ENCODE data around the gene CTR9. TPM values are rescaled to one million over a fixed set of nuclear protein-coding genes. Genes with fewer than 3 reads are reported as not detected.
A peak's percentile ranks its signal among the peaks of the same experiment; 100 is the strongest.

Gene CTR9
- total and polyA plus RNA-seq, 2 of the 8 experiments (the other 6 are each of a cell fraction or from before 2014, with no cell fraction given), result 6.1 to 37.7 TPM

DNA sequence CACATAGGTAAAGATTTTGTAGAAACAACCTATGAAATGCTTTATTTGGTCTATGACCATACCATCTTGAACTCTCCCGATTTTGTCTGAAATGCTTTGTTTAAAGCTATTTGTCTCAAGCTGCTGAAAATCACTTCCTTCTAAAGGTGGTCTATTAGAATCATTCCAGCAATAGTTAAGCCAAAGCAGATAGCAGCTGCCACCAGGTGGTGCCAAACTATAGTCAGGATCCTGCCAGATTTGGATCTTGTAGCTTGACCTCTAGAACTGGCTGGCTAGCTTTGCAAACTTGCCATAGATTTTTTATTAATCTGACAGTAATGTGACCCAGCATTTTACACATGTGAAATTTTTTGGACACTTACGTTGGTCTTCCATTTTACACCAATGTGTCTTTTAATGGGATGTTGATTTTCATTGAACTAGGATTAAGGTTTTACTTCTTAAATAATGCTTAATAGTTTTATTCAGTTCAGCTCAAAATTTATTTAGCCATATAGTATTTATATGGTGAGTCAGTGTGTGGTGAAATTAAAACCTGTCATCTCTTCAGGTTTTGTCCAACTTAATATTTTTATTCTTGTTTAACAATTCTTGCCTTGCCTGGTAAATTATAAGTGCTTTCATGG is 19.7 kb downstream of the CTR9 start:
- Histone ChIP-seq H3K36me3 (ENCODE audit: control insufficient read depth in 2 of 4, insufficient read depth in 4 of 4, low read length in 3 of 4) (peaks cover 6 to 63% (median 30%) of the 10 kb centered on the region in 4 experiments), H3K79me2 (ENCODE audit: control insufficient read depth in 1 of 2, insufficient read depth in 2 of 2, low read length in 2 of 2) (no peaks in the 10 kb centered on the region), H4K8ac (ENCODE audit: extremely low read depth, insufficient read depth, low read length) (no peak overlapping the region), H3K18ac (ENCODE audit: extremely low read depth, low read length) (no peak overlapping the region), H3K56ac (replicated peaks; ENCODE audit: insufficient read length, low read depth, low read length) (no peak overlapping the region), H3K4me3 (ENCODE audit: extremely low read depth in 1 of 4, insufficient read depth in 2 of 4, low read depth in 3 of 4, low read length in 4 of 4) (no peak overlapping the region), H3K4me1 (replicated peaks in 1 of 4; ENCODE audit: control insufficient read depth in 3 of 4, insufficient read depth in 4 of 4, low read length in 3 of 4) (peaks cover 0 to 6% (median 0%) of the 10 kb centered on the region in 4 experiments; a peak in 1 of 7 replicates), H2BK20ac (ENCODE audit: low read length) (no peak overlapping the region), H2AFZ (ENCODE audit: low read length) (no peak overlapping the region), H3K4ac (replicated peaks; ENCODE audit: insufficient read length, low read depth, low read length) (no peak overlapping the region), H3K27me3 (replicated peaks in 1 of 4; ENCODE audit: control insufficient read depth in 3 of 4, extremely low read depth in 1 of 4, insufficient read depth in 3 of 4, low read length in 3 of 4) (no peaks in the 10 kb centered on the region), H2BK120ac (replicated peaks; ENCODE audit: low read depth, low read length) (no peak overlapping the region), H3K9me3 (ENCODE audit: insufficient read depth in 2 of 2, low read depth in 1 of 2, low read length in 1 of 2) (no peaks in the 10 kb centered on the region), H3K4me2 (ENCODE audit: insufficient read depth in 1 of 2, low read depth in 2 of 2, low read length in 2 of 2) (no peak overlapping the region), H2BK15ac (ENCODE audit: low read length) (no peak overlapping the region), H3K79me1 (ENCODE audit: low read depth, low read length) (no peaks in the 10 kb centered on the region), H4K5ac (ENCODE audit: insufficient read length, low read depth, low read length) (no peak overlapping the region), H3K14ac (ENCODE audit: insufficient read length) (no peak overlapping the region), H3K23me2 (ENCODE audit: low read depth, low read length) (no peaks in the 10 kb centered on the region), H4K20me1 (replicated peaks in 1 of 2; ENCODE audit: control insufficient read depth in 1 of 2, insufficient read depth in 2 of 2, low read length in 2 of 2) (peaks cover 0 to 2% of the 10 kb centered on the region in 2 experiments), H4K91ac (replicated peaks; ENCODE audit: insufficient read length, low read length) (no peak overlapping the region), H3K27ac (ENCODE audit: low read depth, low read length) (no peak overlapping the region), H3K23ac (ENCODE audit: insufficient read length) (no peak overlapping the region), H2AK5ac (ENCODE audit: low read depth, low read length) (no peak overlapping the region), H3K9ac (replicated peaks in 1 of 4; ENCODE audit: extremely low read depth in 1 of 4, low read depth in 3 of 4, low read length in 3 of 4) (no peak overlapping the region), H2BK5ac (ENCODE audit: low read depth, low read length) (no peak overlapping the region), H2BK12ac (ENCODE audit: low read depth, low read length) (no peak overlapping the region)
- FAIRE-seq (peak; percentile 88), DNase-seq (ENCODE audit: low read depth in 1 of 2, low spot score in 2 of 2) (peak in 1 of 2 experiments; percentile 61)
- 70% methylated on average over 2 of the region's 2 CpGs; no CpG with 5 or more reads in 1 of the 2 experiments for WGBS, 2 experiments (ENCODE audit: extremely low coverage in 1 of 2, insufficient coverage in 1 of 2, insufficient read length in 1 of 2, insufficient replicate concordance in 2 of 2, low coverage in 1 of 2, low lambda C conversion rate in 2 of 2, missing lambda C conversion rate in 1 of 2)
- CTCF ChIA-PET (ENCODE audit: partially characterized antibody), result interaction anchor here (0.9 to 4.9 kb wide), 13 partner anchors 9 to 364 kb away, joined by 3 to 64 read pairs (median 4); no protein-coding TSS in a partner anchor
- TF ChIP-seq, protein P1, sequence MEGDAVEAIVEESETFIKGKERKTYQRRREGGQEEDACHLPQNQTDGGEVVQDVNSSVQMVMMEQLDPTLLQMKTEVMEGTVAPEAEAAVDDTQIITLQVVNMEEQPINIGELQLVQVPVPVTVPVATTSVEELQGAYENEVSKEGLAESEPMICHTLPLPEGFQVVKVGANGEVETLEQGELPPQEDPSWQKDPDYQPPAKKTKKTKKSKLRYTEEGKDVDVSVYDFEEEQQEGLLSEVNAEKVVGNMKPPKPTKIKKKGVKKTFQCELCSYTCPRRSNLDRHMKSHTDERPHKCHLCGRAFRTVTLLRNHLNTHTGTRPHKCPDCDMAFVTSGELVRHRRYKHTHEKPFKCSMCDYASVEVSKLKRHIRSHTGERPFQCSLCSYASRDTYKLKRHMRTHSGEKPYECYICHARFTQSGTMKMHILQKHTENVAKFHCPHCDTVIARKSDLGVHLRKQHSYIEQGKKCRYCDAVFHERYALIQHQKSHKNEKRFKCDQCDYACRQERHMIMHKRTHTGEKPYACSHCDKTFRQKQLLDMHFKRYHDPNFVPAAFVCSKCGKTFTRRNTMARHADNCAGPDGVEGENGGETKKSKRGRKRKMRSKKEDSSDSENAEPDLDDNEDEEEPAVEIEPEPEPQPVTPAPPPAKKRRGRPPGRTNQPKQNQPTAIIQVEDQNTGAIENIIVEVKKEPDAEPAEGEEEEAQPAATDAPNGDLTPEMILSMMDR (IDR thresholded peaks at IDR 0.05; ENCODE audit: control extremely low read depth in 1 of 3, insufficient read depth in 1 of 3, low read depth in 1 of 3, low read length in 3 of 3), result peak; percentile 12 to 84 (median 60)
- TF ChIP-seq SUZ12 (IDR thresholded peaks at IDR 0.05; ENCODE audit: low read length) (no peak), RAD21 (IDR thresholded peaks at IDR 0.05 in 1 of 2, conservative IDR thresholded peaks at IDR 0.05 in 1 of 2; ENCODE audit: low read depth in 2 of 2, low read length in 2 of 2) (peak; percentile 48 to 59)
- POLR2A ChIA-PET (ENCODE audit: partially characterized antibody), result interaction anchor here (0.8 to 2.2 kb wide), 5 partner anchors 16 to 38 kb away, joined by 3 to 14 read pairs (median 4); partner anchors contain the start of gene EIF4G2

All from H1 (cell line).